Measurements from ENCODE around the gene ZNF613. TPM values are rescaled to one million over a fixed set of nuclear protein-coding genes. Genes with fewer than 3 reads are reported as not detected.
"Not testable (repeated sequence)": the region's sequence is repeated elsewhere in the genome, so short reads cannot be mapped to it uniquely, and the experiment has no call there.

The ZNF613 gene
- total RNA-seq, 1 experiment from 2014 or later, result 2.2 TPM

GRCh38 chr19:51959791-51960190, 32.5 kb downstream of the ZNF613 start (continued):
- TF ChIP-seq, protein P1, sequence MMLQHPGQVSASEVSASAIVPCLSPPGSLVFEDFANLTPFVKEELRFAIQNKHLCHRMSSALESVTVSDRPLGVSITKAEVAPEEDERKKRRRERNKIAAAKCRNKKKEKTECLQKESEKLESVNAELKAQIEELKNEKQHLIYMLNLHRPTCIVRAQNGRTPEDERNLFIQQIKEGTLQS (IDR thresholded peaks at IDR 0.05), result no peak
- TF ChIP-seq POLR2A (IDR thresholded peaks at IDR 0.05; ENCODE audit: borderline replicate concordance, extremely low read depth, insufficient read depth, insufficient read length) (no peak), ELF1 (IDR thresholded peaks at IDR 0.05; ENCODE audit: borderline replicate concordance, low read depth) (no peak), TCF7L2 (IDR thresholded peaks at IDR 0.05; ENCODE audit: borderline replicate concordance, extremely low read depth, insufficient read depth, insufficient read length) (no peak)

- H2AFZ ChIP-seq (ENCODE audit: low read depth, low read length, poor library complexity, severe bottlenecking); BruUV-seq (replicated peaks); H3K4me1 ChIP-seq (ENCODE audit: control insufficient read depth in 1 of 2, insufficient read depth in 2 of 2, low read length in 2 of 2); intact Hi-C loops (cut with micrococcal nuclease); H3K4me3 ChIP-seq (replicated peaks in 1 of 2; ENCODE audit: low read depth in 1 of 2, low read length in 2 of 2); H3K4me2 ChIP-seq (ENCODE audit: low read length); H3K9ac ChIP-seq (ENCODE audit: low read length); H3K79me2 ChIP-seq (ENCODE audit: insufficient read depth, low read length); H3K27ac ChIP-seq (ENCODE audit: low read depth, low read length); H4K20me1 ChIP-seq (ENCODE audit: insufficient read depth); RAD21 ChIA-PET (ENCODE audit: low non-redundant PET in 1 of 2, low total read pairs in 2 of 2, uncharacterized antibody in 2 of 2, unreplicated experiment in 2 of 2); CTCF ChIA-PET; POLR2A ChIA-PET; DNase-seq (ENCODE audit: low read depth, low spot score); ATAC-seq; H3K9me2 ChIP-seq (ENCODE audit: insufficient read depth); H3K27me3 ChIP-seq (ENCODE audit: insufficient read depth, low read length); H3K36me3 ChIP-seq (ENCODE audit: control insufficient read depth in 1 of 2, insufficient read depth in 2 of 2, low read length in 2 of 2): not testable (repeated sequence)
- peaks cover 4 to 17% of the 10 kb centered on the region in 2 experiments; a peak in 2 of 4 replicates for H3K9me3 ChIP-seq (ENCODE audit: control insufficient read depth in 1 of 2, insufficient read depth in 1 of 2, low read depth in 1 of 2, low read length in 2 of 2)
Measured at GRCh38 chr19:51960621-51961233, 33.5 kb downstream of the ZNF613 start.

DNA sequence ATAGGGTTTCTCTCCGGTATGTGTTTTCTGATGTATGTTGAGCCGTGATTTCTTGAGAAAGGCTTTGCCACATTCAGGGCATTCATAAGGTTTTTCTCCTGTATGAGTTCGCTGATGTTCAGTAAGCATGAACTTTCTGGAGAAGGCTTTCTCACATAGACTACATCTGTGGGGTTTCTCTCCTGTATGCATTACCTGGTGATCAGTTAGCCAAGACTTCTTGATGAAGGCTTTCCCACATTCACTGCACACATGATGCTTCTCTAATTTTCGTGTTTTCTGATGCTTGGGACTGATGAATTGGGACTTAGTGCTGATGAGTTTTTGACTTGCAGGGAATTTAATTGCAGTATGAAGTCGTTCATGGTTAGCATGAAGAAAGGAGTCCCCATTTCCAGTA, 38.3 kb downstream of the ZNF613 start:
- Histone ChIP-seq H3K27me3 (ENCODE audit: insufficient read depth, low read length) (no peaks in the 10 kb centered on the region), H3K4me2 (ENCODE audit: low read length) (no peak overlapping the region), H3K9me2 (ENCODE audit: insufficient read depth) (no peaks in the 10 kb centered on the region), H3K27ac (ENCODE audit: low read depth, low read length) (no peak overlapping the region), H3K4me3 (replicated peaks in 1 of 2; ENCODE audit: low read depth in 1 of 2, low read length in 2 of 2) (no peak overlapping the region), H3K79me2 (ENCODE audit: insufficient read depth, low read length) (no peaks in the 10 kb centered on the region), H3K4me1 (ENCODE audit: control insufficient read depth in 1 of 2, insufficient read depth in 2 of 2, low read length in 2 of 2) (no peaks in the 10 kb centered on the region), H2AFZ (ENCODE audit: low read depth, low read length, poor library complexity, severe bottlenecking) (no peak overlapping the region), H4K20me1 (ENCODE audit: insufficient read depth) (no peaks in the 10 kb centered on the region), H3K9me3 (ENCODE audit: control insufficient read depth in 1 of 2, insufficient read depth in 1 of 2, low read depth in 1 of 2, low read length in 2 of 2) (peaks cover 4 to 19% of the 10 kb centered on the region in 2 experiments; a peak in 2 of 4 replicates), H3K9ac (ENCODE audit: low read length) (no peak overlapping the region), H3K36me3 (ENCODE audit: control insufficient read depth in 1 of 2, insufficient read depth in 2 of 2, low read length in 2 of 2) (peaks cover 0 to 2% of the 10 kb centered on the region in 2 experiments; a peak in 1 of 4 replicates)
- no peak for DNase-seq (ENCODE audit: low read depth, low spot score)
- POLR2A ChIA-PET, result no interaction called here
- RAD21 ChIA-PET (ENCODE audit: low non-redundant PET in 1 of 2, low total read pairs in 2 of 2, uncharacterized antibody in 2 of 2, unreplicated experiment in 2 of 2), result no interaction called here
- intact Hi-C loops (cut with micrococcal nuclease), result no loop called here
- BruUV-seq (replicated peaks), result no TSS peak
- no peak for ATAC-seq
- CTCF ChIA-PET, result no interaction called here
- TF ChIP-seq ZBTB33 (IDR thresholded peaks at IDR 0.05; ENCODE audit: extremely low read depth, insufficient replicate concordance, low read length) (no peak), RAD21 (IDR thresholded peaks at IDR 0.05; ENCODE audit: low read depth) (no peak), ZFX (IDR thresholded peaks at IDR 0.05) (no peak), REST (IDR thresholded peaks at IDR 0.05; ENCODE audit: low read depth) (no peak), EZH2phosphoT487 (IDR thresholded peaks at IDR 0.05; ENCODE audit: borderline replicate concordance) (no peak), CBX3 (IDR thresholded peaks at IDR 0.05; ENCODE audit: low read depth) (no peak), TCF7L2 (IDR thresholded peaks at IDR 0.05; ENCODE audit: borderline replicate concordance, extremely low read depth, insufficient read depth, insufficient read length) (no peak), EZH2 (IDR thresholded peaks at IDR 0.05) (no peak), FOSL1 (IDR thresholded peaks at IDR 0.05; ENCODE audit: low read depth) (no peak)
- TF ChIP-seq, protein P2, sequence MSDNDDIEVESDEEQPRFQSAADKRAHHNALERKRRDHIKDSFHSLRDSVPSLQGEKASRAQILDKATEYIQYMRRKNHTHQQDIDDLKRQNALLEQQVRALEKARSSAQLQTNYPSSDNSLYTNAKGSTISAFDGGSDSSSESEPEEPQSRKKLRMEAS (IDR thresholded peaks at IDR 0.05), result no peak

Measured in HCT116 (cell line).